CD14-positive monocyte (primary cell): ENCODE results near the gene NKPD1. TPM values are rescaled to one million over a fixed set of nuclear protein-coding genes. Genes with fewer than 3 reads are reported as not detected.

Experiments
- DNase-seq, 3 donors: peaks; one replicate each; pipeline ENCODE4 v3.0.0-alpha.2; 2011 to 2022
- H2AFZ ChIP-seq: 2 replicates; pipeline ENCODE4 v1.6.0; 2012; ENCODE audit warnings: mild to moderate bottlenecking, low read depth, low read length, inconsistent platforms; ENCODE audit not compliant: insufficient read depth, poor library complexity, severe bottlenecking
- H3K27ac ChIP-seq, 2 donors: 1 replicate in 1 of 2; 2 replicates in 1 of 2; pipeline ENCODE4 v1.5.1; 2012 to 2013; ENCODE audit warnings: low read length in 2 of 2, control low read depth in 1 of 2, inconsistent platforms in 1 of 2, low read depth in 1 of 2, mild to moderate bottlenecking in 1 of 2
- H3K27me3 ChIP-seq, 2 donors: one replicate each; pipeline versions ENCODE4 v1.6.0 to v1.6.1; 2011 to 2013; ENCODE audit warnings: low read length in 2 of 2; ENCODE audit not compliant: control insufficient read depth in 2 of 2, insufficient read depth in 2 of 2
- H3K36me3 ChIP-seq, 2 donors: replicated peaks in 1 of 2; 1 replicate in 1 of 2; 2 replicates in 1 of 2; pipeline versions ENCODE4 v1.5.1 to v1.6.1; 2012 to 2013; ENCODE audit warnings: low read length in 2 of 2, control low read depth in 1 of 2, inconsistent platforms in 1 of 2, mild to moderate bottlenecking in 1 of 2; ENCODE audit not compliant: insufficient read depth in 2 of 2, control insufficient read depth in 1 of 2
- H3K4me1 ChIP-seq, 2 donors: 1 replicate in 1 of 2; 2 replicates in 1 of 2; pipeline versions ENCODE4 v1.5.1 to v1.6.1; 2012 to 2013; ENCODE audit warnings: low read length in 2 of 2, control low read depth in 1 of 2, inconsistent platforms in 1 of 2, mild to moderate bottlenecking in 1 of 2, moderate library complexity in 1 of 2; ENCODE audit not compliant: insufficient read depth in 2 of 2, control insufficient read depth in 1 of 2
- H3K4me2 ChIP-seq: replicated peaks from 2 replicates; pipeline ENCODE3; 2012; ENCODE audit warnings: low read length, moderate library complexity, mild to moderate bottlenecking; ENCODE audit not compliant: poor library complexity, severe bottlenecking; ENCODE audit errors: extremely low read depth
- H3K4me3 ChIP-seq, 3 experiments: fragments of 200-600 bp in 1 of 3; sonication (generic) in 1 of 3; replicated peaks in 1 of 3; 1 replicate in 2 of 3; 2 replicates in 1 of 3; pipeline ENCODE4 v1.5.1; 2011 to 2013; ENCODE audit warnings: low read length in 3 of 3, mild to moderate bottlenecking in 3 of 3, control low read depth in 2 of 3, low read depth in 2 of 3, inconsistent platforms in 1 of 3, moderate library complexity in 1 of 3
- H3K79me2 ChIP-seq: 2 replicates; pipeline ENCODE4 v1.6.0; 2012; ENCODE audit warnings: mild to moderate bottlenecking, control low read depth, inconsistent platforms, low read length, moderate library complexity; ENCODE audit not compliant: insufficient read depth
- H3K9ac ChIP-seq: 2 replicates; pipeline ENCODE4 v1.6.0; 2017; ENCODE audit warnings: low read length, mild to moderate bottlenecking; ENCODE audit not compliant: insufficient read depth, poor library complexity, severe bottlenecking
- H3K9me3 ChIP-seq, 2 donors: replicated peaks in 1 of 2; 1 replicate in 1 of 2; 2 replicates in 1 of 2; pipeline versions ENCODE4 v1.5.1 to v1.6.1; 2012 to 2013; ENCODE audit warnings: low read length in 2 of 2, control low read depth in 1 of 2; ENCODE audit not compliant: control insufficient read depth in 1 of 2, insufficient read depth in 1 of 2
- H4K20me1 ChIP-seq: 2 replicates; pipeline ENCODE4 v1.6.0; 2012; ENCODE audit warnings: mild to moderate bottlenecking, low read length, control low read depth, moderate library complexity; ENCODE audit not compliant: insufficient read depth
- H3K27ac Mint-ChIP-seq, 7 donors: one replicate each; pipeline ENCODE4 v1.8.0; 2020; ENCODE audit warnings: mild to moderate bottlenecking in 7 of 7, mixed read lengths in 7 of 7, moderate library complexity in 6 of 7, inconsistent platforms in 2 of 7
- H3K27me3 Mint-ChIP-seq, 3 donors: one replicate each; pipeline ENCODE4 v1.8.0; 2021 to 2022; ENCODE audit warnings: low read depth in 3 of 3, mild to moderate bottlenecking in 3 of 3, mixed read lengths in 3 of 3, moderate library complexity in 3 of 3, inconsistent platforms in 1 of 3
- H3K36me3 Mint-ChIP-seq, 2 donors: one replicate each; pipeline ENCODE4 v1.8.0; 2020; ENCODE audit warnings: mixed read lengths in 2 of 2, inconsistent platforms in 1 of 2, mild to moderate bottlenecking in 1 of 2
- H3K4me1 Mint-ChIP-seq: one replicate; pipeline ENCODE4 v1.8.0; 2020; ENCODE audit warnings: mild to moderate bottlenecking, mixed read lengths
- H3K4me3 Mint-ChIP-seq, 2 donors: one replicate each; pipeline ENCODE4 v1.8.0; 2020; ENCODE audit warnings: mild to moderate bottlenecking in 2 of 2, mixed read lengths in 2 of 2, moderate library complexity in 1 of 2
- H3K9me3 Mint-ChIP-seq, 7 donors: one replicate each; pipeline ENCODE4 v1.8.0; 2020 to 2022; ENCODE audit warnings: mixed read lengths in 7 of 7, mild to moderate bottlenecking in 6 of 7, moderate library complexity in 6 of 7, inconsistent platforms in 2 of 7
- whole genome bisulfite sequencing: methylation state at CpG from one replicate; pipeline ENCODE4 v1.1.5; 2013; ENCODE audit warnings: missing lambda C conversion rate; ENCODE audit not compliant: insufficient coverage; 5-methylcytosine and 5-hydroxymethylcytosine counted together
- intact Hi-C, 2 donors: fragments of 100-400 bp; cut with micrococcal nuclease; formaldehyde crosslinking; loops; one replicate each; pipeline versions ENCODE4 v1.15.0 to v1.15.1; 2023
- polyA plus RNA-seq, 3 donors: library from polyadenylated mRNA; depleted of rRNA in 1 of 3; unstranded in 2 of 3; stranded (reverse) in 1 of 3; fragments of 300-500 nt in 2 of 3; fragments of >200 nt in 1 of 3; fragmentation: Illumina TruSeq in 2 of 3; gene quantifications; 1 replicate in 2 of 3; 2 replicates in 1 of 3; pipeline ENCODE4 v1.2.3, GENCODE V29; 2012 to 2021
- TF ChIP-seq, protein P1 (sequence below): fragments of 200-600 bp; IDR thresholded peaks from one replicate; pipeline ENCODE4 v1.8.0; 2022; ENCODE audit warnings: antibody characterized with exemption, mild to moderate bottlenecking

The NKPD1 gene
- polyA plus RNA-seq, 3 donors = 0.11 TPM; not detected in 2

DNA sequence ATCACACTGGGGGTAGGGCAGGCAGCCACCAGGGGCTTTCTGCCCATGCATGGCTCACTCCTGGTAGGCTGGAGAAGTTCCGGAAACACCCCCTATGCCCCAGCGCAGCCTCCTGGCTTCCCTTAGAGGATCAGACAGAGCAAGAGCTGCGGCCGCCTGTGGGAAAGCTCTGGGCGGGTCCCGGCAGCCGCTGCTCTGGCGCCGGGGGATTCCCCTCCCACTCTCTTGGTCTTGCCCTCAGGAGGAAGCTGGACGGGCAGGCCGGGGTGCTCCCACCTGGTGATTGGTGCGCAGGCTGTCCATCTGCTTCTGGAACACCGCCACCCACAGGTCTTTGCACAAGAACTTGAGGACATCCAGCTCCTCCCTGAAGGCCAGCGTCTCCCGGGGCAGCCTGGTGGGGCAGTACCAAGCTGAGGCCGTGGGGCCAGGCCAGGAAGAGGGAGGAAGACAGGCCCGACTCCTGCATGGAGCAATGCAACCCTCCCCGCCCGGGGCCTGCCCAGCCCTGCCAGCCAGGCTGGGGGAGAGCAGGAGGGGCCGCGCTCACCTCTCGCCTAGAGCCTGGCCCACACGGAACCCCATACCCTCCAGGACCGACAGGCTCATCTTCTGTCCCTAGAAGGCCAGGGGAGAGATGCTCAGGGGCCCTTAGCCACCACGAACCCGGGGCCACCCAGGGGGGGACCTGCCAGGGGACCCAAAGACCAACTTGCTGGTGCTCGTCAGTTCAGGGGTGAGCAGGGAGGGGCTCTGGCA is 4.0 kb upstream of the NKPD1 start:
- no peaks in the 10 kb centered on the region for H3K9me3 Mint-ChIP-seq
- Histone ChIP-seq H3K4me3 (no peak overlapping the region), H3K79me2 (no peaks in the 10 kb centered on the region), H3K4me2 (peak overlapping the region; percentile 15), H3K27me3 (no peaks in the 10 kb centered on the region), H3K9me3 (no peaks in the 10 kb centered on the region), H3K27ac (peak overlapping the region in 1 of 2 donors; percentile 12), H4K20me1 (no peaks in the 10 kb centered on the region), H2AFZ (no peak overlapping the region), H3K9ac (peak overlapping the region; percentile 8), H3K4me1 (peaks cover 9 to 14% of the 10 kb centered on the region in 2 donors), H3K36me3 (no peaks in the 10 kb centered on the region)
- TF ChIP-seq, protein P1, sequence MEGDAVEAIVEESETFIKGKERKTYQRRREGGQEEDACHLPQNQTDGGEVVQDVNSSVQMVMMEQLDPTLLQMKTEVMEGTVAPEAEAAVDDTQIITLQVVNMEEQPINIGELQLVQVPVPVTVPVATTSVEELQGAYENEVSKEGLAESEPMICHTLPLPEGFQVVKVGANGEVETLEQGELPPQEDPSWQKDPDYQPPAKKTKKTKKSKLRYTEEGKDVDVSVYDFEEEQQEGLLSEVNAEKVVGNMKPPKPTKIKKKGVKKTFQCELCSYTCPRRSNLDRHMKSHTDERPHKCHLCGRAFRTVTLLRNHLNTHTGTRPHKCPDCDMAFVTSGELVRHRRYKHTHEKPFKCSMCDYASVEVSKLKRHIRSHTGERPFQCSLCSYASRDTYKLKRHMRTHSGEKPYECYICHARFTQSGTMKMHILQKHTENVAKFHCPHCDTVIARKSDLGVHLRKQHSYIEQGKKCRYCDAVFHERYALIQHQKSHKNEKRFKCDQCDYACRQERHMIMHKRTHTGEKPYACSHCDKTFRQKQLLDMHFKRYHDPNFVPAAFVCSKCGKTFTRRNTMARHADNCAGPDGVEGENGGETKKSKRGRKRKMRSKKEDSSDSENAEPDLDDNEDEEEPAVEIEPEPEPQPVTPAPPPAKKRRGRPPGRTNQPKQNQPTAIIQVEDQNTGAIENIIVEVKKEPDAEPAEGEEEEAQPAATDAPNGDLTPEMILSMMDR = no peak
- H3K4me1 Mint-ChIP-seq = peaks cover 19% of the 10 kb centered on the region
- peaks cover 8 to 28% (median 19%) of the 10 kb centered on the region in 3 donors for H3K27me3 Mint-ChIP-seq
- intact Hi-C loops = no loop called here
- no peak overlapping the region for H3K27ac Mint-ChIP-seq
- H3K36me3 Mint-ChIP-seq = peaks cover 0 to 3% of the 10 kb centered on the region in 2 donors
- H3K4me3 Mint-ChIP-seq = peak overlapping the region in 1 of 2 donors; percentile 39
- WGBS = 27% methylated on average over 26 of the region's 27 CpGs
- peak; percentile 57 to 83 (median 66) for DNase-seq

- peak overlapping the region in 1 of 2 donors; percentile 48 for H3K4me3 Mint-ChIP-seq
- 56% methylated on average over 10 of the region's 15 CpGs for WGBS
- no peak overlapping the region for H3K9ac ChIP-seq
- peaks cover 9 to 14% of the 10 kb centered on the region in 2 donors for H3K4me1 ChIP-seq
- no peaks in the 10 kb centered on the region for H3K9me3 ChIP-seq
- TF ChIP-seq, protein P1 = no peak
- H3K4me1 Mint-ChIP-seq = peaks cover 19% of the 10 kb centered on the region
- H3K79me2 ChIP-seq = no peaks in the 10 kb centered on the region
- H3K27me3 ChIP-seq = peaks cover 0 to 4% of the 10 kb centered on the region in 2 donors
- no peaks in the 10 kb centered on the region for H3K36me3 ChIP-seq
- no peak overlapping the region for H2AFZ ChIP-seq
- H3K4me2 ChIP-seq = no peak overlapping the region
- no peaks in the 10 kb centered on the region for H4K20me1 ChIP-seq
- no peaks in the 10 kb centered on the region for H3K9me3 Mint-ChIP-seq
- H3K27me3 Mint-ChIP-seq = peaks cover 13 to 37% (median 25%) of the 10 kb centered on the region in 3 donors
- H3K4me3 ChIP-seq = no peak overlapping the region
- H3K36me3 Mint-ChIP-seq = peaks cover 0 to 3% of the 10 kb centered on the region in 2 donors
- no peak for DNase-seq
- peak overlapping the region in 1 of 2 donors; percentile 12 for H3K27ac ChIP-seq
- intact Hi-C loops = no loop called here
- H3K27ac Mint-ChIP-seq = peak overlapping the region in 4 of 7 donors; percentile 21 to 69 (median 42)
Measured at GRCh38 chr19:45163751-45164460, 3.1 kb upstream of the NKPD1 start.
